Peyer's patch (tissue), 4 donors: ENCODE results near the gene TNFRSF19. TPM values are rescaled to one million over a fixed set of nuclear protein-coding genes. Genes with fewer than 3 reads are reported as not detected.

Source experiments
- DNase-seq, 3 donors: peaks; one replicate each; pipeline ENCODE4 v3.0.0-alpha.2; 2017 to 2019
- H3K27ac ChIP-seq, 4 donors: fragments of 200-600 bp; sonication (generic); one replicate each; pipeline ENCODE4 v1.5.1; 2016 to 2019
- H3K27me3 ChIP-seq, 2 donors: fragments of 200-600 bp; sonication (generic); one replicate each; pipeline ENCODE4 v1.5.1; 2019
- H3K36me3 ChIP-seq, 3 donors: fragments of 200-600 bp; sonication (generic); one replicate each; pipeline ENCODE4 v1.5.1; 2016 to 2019
- H3K4me1 ChIP-seq, 4 donors: fragments of 200-600 bp; sonication (generic); one replicate each; pipeline ENCODE4 v1.5.1; 2016 to 2019
- H3K4me3 ChIP-seq, 4 donors: fragments of 200-600 bp; sonication (generic); 1 replicate in 3 of 4; 2 replicates in 1 of 4; pipeline ENCODE4 v1.5.1; 2016 to 2019; ENCODE audit warnings: mild to moderate bottlenecking in 1 of 4
- H3K9me3 ChIP-seq, 4 donors: fragments of 200-600 bp; sonication (generic); one replicate each; pipeline ENCODE4 v1.5.1; 2016 to 2019; ENCODE audit warnings: mild to moderate bottlenecking in 1 of 4
- CTCF ChIP-seq, 6 experiments: fragments of 450-650 bp in 4 of 6; fragments of 200-600 bp in 2 of 6; sonication (generic) in 1 of 6; IDR thresholded peaks; one replicate each; pipeline ENCODE4 v1.5.1; 2017 to 2019; ENCODE audit warnings: antibody characterized with exemption in 6 of 6, mild to moderate bottlenecking in 3 of 6, moderate library complexity in 1 of 6
- POLR2A ChIP-seq, 2 donors: fragments of 450-650 bp; IDR thresholded peaks; one replicate each; pipeline ENCODE4 v1.5.1; 2017; ENCODE audit warnings: antibody characterized with exemption in 2 of 2, mild to moderate bottlenecking in 2 of 2, moderate library complexity in 2 of 2
- total RNA-seq, 4 donors: library from RNA; depleted of rRNA; stranded (reverse); fragments of >200 nt; gene quantifications; one replicate each; pipeline ENCODE4 v1.1.0, GENCODE V29; 2016

Gene TNFRSF19
- total RNA-seq, 4 donors from 2014 or later, result 0.94 to 1.7 (median 1.2) TPM; not detected in 1

- Histone ChIP-seq H3K27me3 (no peaks in the 10 kb centered on the region), H3K27ac (no peak overlapping the region), H3K4me3 (no peak overlapping the region), H3K9me3 (no peaks in the 10 kb centered on the region), H3K36me3 (no peaks in the 10 kb centered on the region), H3K4me1 (no peaks in the 10 kb centered on the region)
- TF ChIP-seq CTCF (IDR thresholded peaks at IDR 0.05) (no peak), POLR2A (IDR thresholded peaks at IDR 0.05) (no peak)
- no peak for DNase-seq
Observed at GRCh38 chr13:23680845-23681669, 110.8 kb downstream of the TNFRSF19 start.

- no peak for DNase-seq
- Histone ChIP-seq H3K4me3 (no peak overlapping the region), H3K27ac (no peak overlapping the region), H3K36me3 (no peaks in the 10 kb centered on the region), H3K4me1 (no peaks in the 10 kb centered on the region), H3K9me3 (no peaks in the 10 kb centered on the region), H3K27me3 (no peaks in the 10 kb centered on the region)
- TF ChIP-seq CTCF (IDR thresholded peaks at IDR 0.05) (no peak), POLR2A (IDR thresholded peaks at IDR 0.05) (no peak)
Observed at GRCh38 chr13:23683084-23683483, 112.9 kb downstream of the TNFRSF19 start.

- no peaks in the 10 kb centered on the region for H3K4me1 ChIP-seq
- no peak for TF ChIP-seq POLR2A (IDR thresholded peaks at IDR 0.05)
- TF ChIP-seq CTCF (IDR thresholded peaks at IDR 0.05), result no peak
- no peak overlapping the region for H3K27ac ChIP-seq
- H3K9me3 ChIP-seq, result no peaks in the 10 kb centered on the region
- no peak overlapping the region for H3K4me3 ChIP-seq
- no peak for DNase-seq
- H3K27me3 ChIP-seq, result no peaks in the 10 kb centered on the region
- H3K36me3 ChIP-seq, result no peaks in the 10 kb centered on the region
Observed at GRCh38 chr13:23684647-23685046, 114.4 kb downstream of the TNFRSF19 start.

- Histone ChIP-seq H3K4me3 (no peak overlapping the region), H3K4me1 (no peaks in the 10 kb centered on the region), H3K9me3 (no peaks in the 10 kb centered on the region), H3K36me3 (no peaks in the 10 kb centered on the region), H3K27me3 (no peaks in the 10 kb centered on the region), H3K27ac (no peak overlapping the region)
- no peak for DNase-seq
- no peak for TF ChIP-seq POLR2A (IDR thresholded peaks at IDR 0.05)
- TF ChIP-seq CTCF (IDR thresholded peaks at IDR 0.05), result no peak
Observed at GRCh38 chr13:23685416-23685815, 115.2 kb downstream of the TNFRSF19 start.

GRCh38 chr13:23686948-23687347 lies 116.7 kb downstream of the TNFRSF19 start:
- Histone ChIP-seq H3K4me3 (no peak overlapping the region), H3K27ac (no peak overlapping the region), H3K36me3 (no peaks in the 10 kb centered on the region), H3K9me3 (no peaks in the 10 kb centered on the region), H3K4me1 (no peaks in the 10 kb centered on the region), H3K27me3 (no peaks in the 10 kb centered on the region)
- no peak for DNase-seq
- TF ChIP-seq POLR2A (IDR thresholded peaks at IDR 0.05) (no peak), CTCF (IDR thresholded peaks at IDR 0.05) (no peak)
